ENCODE results near the gene TYW5.

The TYW5 gene

DNA sequence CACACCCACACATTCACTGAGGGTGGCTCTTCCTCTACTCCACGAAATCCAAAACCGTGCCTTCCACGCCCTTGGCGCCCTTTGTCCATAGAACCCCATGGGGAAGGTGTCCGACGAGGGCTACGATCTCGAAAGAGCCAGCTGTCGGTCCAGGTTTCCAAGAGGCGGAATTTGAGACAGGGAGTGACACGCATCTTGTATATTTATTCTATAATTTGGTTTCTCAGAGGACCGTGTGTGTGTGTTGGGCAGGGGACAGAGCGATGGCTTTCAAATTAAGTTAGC, 43.5 kb downstream of the TYW5 start:
- Histone ChIP-seq H3K27me3 (ENCODE audit: insufficient read depth, low read length) (no peaks in the 10 kb centered on the region), H3K4me3 (ENCODE audit: low read length) (peak overlapping the region; percentile 86), H3K27ac (ENCODE audit: low read length) (peak overlapping the region; percentile 89), H3K4me1 (ENCODE audit: insufficient read depth, low read length) (peaks cover 8% of the 10 kb centered on the region; the same call in 1 of the 2 replicates), H3K9ac (ENCODE audit: low read depth, low read length) (peak overlapping the region; percentile 89), H3K36me3 (ENCODE audit: insufficient read depth, low read depth, low read length) (peaks cover 27% of the 10 kb centered on the region), H3K9me3 (ENCODE audit: insufficient read depth, low read depth, low read length) (peaks cover 14% of the 10 kb centered on the region)

DNA sequence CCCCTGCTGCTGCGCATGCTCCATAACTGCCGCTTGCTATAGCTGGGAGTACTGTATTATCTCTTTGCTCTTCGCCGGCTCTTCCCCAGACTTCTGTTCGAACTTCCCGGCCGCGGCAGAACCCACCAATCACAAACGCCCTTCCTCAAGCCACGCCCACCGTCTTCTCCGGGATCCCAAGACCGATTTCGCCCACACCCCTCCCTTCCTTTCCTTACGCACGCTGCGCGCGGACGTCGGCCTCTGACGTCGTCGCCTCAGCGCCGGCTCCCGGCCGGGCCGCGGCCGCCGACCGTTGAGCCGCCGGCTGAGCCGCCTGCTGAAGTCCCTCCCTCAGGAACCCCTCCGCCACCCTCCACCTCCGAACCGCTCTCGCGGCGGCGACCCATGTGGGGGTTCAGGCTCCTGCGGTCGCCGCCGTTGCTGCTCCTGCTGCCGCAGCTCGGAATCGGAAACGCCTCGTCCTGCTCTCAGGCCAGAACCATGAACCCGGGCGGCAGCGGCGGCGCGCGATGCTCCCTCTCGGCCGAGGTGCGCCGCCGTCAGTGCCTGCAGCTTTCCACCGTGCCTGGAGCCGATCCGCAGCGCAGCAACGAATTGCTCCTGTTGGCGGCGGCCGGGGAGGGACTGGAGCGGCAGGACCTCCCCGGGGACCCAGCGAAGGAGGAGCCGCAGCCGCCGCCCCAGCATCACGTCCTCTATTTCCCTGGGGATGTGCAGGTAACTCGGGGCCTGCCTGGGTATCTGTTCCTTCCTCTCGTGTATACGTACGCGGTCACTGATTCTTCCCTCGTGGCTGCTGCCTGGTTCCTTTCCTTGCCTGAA, 44.0 kb downstream of the TYW5 start, which contains the start of gene C2orf69:
TSS of gene C2orf69 (plus strand) at position 242 of the 825 bp plus-strand sequence. CDS start at position 388, 146 bp downstream.
- peaks cover 8% of the 10 kb centered on the region; the same call in 1 of the 2 replicates for H3K4me1 ChIP-seq (ENCODE audit: insufficient read depth, low read length)
- peak within 1 kb of the TSS; percentile 93 for H3K9ac ChIP-seq (ENCODE audit: low read depth, low read length)
- H3K4me3 ChIP-seq (ENCODE audit: low read length): peak within 1 kb of the TSS; percentile 86
- H3K27me3 ChIP-seq (ENCODE audit: insufficient read depth, low read length): no peaks in the 10 kb centered on the region
- H3K27ac ChIP-seq (ENCODE audit: low read length): peak within 1 kb of the TSS; percentile 90
- peaks cover 8% of the 10 kb centered on the region for H3K9me3 ChIP-seq (ENCODE audit: insufficient read depth, low read depth, low read length)
- H3K36me3 ChIP-seq (ENCODE audit: insufficient read depth, low read depth, low read length): peaks cover 22% of the 10 kb centered on the region

DNA sequence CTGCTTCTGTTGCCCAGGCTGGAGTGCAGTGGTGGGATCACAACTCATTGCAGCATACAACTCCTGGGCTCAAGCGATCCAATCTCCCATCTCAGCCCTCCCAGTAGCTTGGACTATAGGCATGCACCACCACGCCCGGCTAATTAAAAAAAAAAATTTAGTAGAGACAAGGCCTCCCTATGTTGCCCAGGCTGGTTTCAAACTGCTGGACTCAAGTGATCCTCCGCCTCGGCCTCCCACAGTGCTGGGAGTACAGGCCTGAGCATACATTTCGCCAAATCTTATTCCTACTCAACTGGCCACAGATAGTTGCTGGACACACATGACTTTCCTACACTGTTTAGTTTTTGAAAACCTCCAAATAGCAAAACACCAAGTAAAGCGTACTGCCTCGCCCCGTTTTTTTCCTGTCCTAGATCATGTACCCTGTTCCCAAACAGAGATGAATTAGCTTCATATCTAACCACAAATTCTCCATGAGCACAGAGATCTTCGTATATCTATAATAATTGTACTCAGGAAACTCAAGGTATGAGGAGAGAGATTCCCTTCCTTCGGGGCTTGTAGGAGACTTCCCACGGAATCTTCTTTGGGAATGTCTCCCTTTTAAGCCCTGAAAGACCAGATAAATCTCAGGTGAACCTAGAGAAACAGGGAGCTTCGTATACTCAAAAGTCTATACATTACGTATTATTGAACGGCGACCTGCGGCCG, 44.8 kb downstream of the TYW5 start:
- Histone ChIP-seq H3K4me1 (ENCODE audit: insufficient read depth, low read length) (peaks cover 8% of the 10 kb centered on the region; the same call in 1 of the 2 replicates), H3K27ac (ENCODE audit: low read length) (peak overlapping the region; percentile 90), H3K9ac (ENCODE audit: low read depth, low read length) (peak overlapping the region; percentile 93), H3K4me3 (ENCODE audit: low read length) (peak overlapping the region; percentile 86), H3K27me3 (ENCODE audit: insufficient read depth, low read length) (no peaks in the 10 kb centered on the region), H3K9me3 (ENCODE audit: insufficient read depth, low read depth, low read length) (peaks cover under 1% of the 10 kb centered on the region; the same call in 1 of the 2 replicates), H3K36me3 (ENCODE audit: insufficient read depth, low read depth, low read length) (peaks cover 14% of the 10 kb centered on the region)

DNA sequence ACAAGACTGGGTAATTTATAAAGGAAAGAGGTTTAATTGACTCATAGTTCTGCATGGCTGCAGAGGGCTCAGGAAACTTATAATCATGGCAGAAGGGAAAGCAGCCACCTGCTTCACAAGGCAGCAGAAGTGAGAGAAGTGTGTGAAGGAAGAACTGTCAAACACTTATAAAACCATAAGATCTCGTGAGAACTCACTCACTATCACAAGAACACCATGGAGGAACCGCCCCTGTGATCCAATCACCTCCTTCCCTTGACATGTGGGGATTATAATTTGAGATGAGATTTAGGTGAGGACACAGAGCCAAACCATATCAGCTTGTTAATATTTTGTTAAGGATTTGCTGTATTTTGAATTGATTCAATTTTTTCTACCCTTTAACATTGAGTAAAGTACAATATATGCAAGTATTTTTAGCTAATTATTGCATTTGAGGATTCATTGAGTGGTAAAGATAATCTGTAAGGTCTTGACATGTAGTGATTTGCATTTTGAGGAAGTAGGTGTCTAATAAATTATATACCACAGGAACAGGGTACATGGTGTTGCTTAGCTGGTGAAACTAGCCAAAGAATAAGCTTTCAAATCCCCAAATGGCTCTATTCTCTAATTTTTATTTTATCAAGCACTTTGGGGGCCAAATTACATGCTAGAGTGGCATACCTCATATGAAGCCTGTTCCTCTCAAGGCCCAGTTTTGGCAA, 48.1 kb downstream of the TYW5 start:
- H3K27me3 ChIP-seq (ENCODE audit: insufficient read depth, low read length): no peaks in the 10 kb centered on the region
- no peak overlapping the region for H3K9ac ChIP-seq (ENCODE audit: low read depth, low read length)
- no peak overlapping the region for H3K4me3 ChIP-seq (ENCODE audit: low read length)
- peaks cover 8% of the 10 kb centered on the region; the same call in 1 of the 2 replicates for H3K4me1 ChIP-seq (ENCODE audit: insufficient read depth, low read length)
- H3K27ac ChIP-seq (ENCODE audit: low read length): no peak overlapping the region
- no peaks in the 10 kb centered on the region for H3K9me3 ChIP-seq (ENCODE audit: insufficient read depth, low read depth, low read length)
- no peaks in the 10 kb centered on the region for H3K36me3 ChIP-seq (ENCODE audit: insufficient read depth, low read depth, low read length)

DNA sequence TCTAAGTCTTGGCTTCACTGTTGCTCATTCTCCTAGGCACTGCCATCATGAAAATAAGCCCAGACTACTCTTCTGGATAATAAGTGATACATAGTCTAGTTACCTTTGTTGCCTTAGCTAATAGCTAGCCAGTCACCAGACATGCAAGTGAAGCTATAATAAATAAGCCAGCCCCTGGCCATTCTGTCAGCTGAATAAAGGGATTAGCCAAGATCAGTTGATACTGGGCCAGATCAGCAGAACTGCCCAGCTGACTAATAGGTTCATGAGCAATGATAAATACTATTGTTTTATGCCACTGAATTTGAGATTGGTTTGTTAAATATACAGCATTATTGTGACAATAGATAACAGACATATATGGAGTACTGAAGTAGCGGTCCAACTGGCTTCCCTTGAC, 52.2 kb downstream of the TYW5 start:
- Histone ChIP-seq H3K4me1 (ENCODE audit: insufficient read depth, low read length) (no peaks in the 10 kb centered on the region), H3K9me3 (ENCODE audit: insufficient read depth, low read depth, low read length) (no peaks in the 10 kb centered on the region), H3K36me3 (ENCODE audit: insufficient read depth, low read depth, low read length) (no peaks in the 10 kb centered on the region), H3K27ac (ENCODE audit: low read length) (no peak overlapping the region), H3K9ac (ENCODE audit: low read depth, low read length) (no peak overlapping the region), H3K4me3 (ENCODE audit: low read length) (no peak overlapping the region), H3K27me3 (ENCODE audit: insufficient read depth, low read length) (no peaks in the 10 kb centered on the region)

DNA sequence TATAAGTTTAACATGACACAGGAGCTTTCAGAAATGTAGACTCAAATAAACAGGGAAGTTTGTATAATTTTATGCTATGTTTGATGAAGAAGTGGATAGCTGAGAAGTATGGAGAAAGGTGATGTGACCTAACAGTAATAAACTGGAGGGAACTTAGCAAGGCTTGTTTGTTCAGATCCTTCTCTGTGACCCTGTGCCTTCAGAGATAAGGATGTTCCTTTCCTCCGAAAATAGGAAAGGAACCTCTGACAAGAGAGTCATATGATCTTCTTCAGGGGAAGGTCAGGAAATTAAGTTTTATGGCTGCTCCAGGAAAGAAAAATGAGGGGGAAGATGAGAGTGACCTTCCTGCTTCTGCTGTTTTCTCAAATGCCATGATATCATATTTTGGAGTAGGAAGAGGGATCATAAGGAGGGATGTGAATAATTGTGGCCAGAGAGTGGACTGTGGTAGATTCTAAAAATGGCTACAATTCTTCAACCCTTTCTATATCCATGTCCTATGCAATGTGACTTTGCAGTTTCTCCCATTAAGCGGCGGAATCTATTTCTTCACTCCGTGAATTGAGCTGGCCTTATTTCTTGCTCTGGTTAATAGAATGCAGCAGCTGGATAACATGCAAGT, 52.7 kb downstream of the TYW5 start:
- Histone ChIP-seq H3K9me3 (ENCODE audit: insufficient read depth, low read depth, low read length) (no peaks in the 10 kb centered on the region), H3K4me3 (ENCODE audit: low read length) (no peak overlapping the region), H3K36me3 (ENCODE audit: insufficient read depth, low read depth, low read length) (no peaks in the 10 kb centered on the region), H3K27ac (ENCODE audit: low read length) (no peak overlapping the region), H3K9ac (ENCODE audit: low read depth, low read length) (no peak overlapping the region), H3K4me1 (ENCODE audit: insufficient read depth, low read length) (no peaks in the 10 kb centered on the region), H3K27me3 (ENCODE audit: insufficient read depth, low read length) (no peaks in the 10 kb centered on the region)

DNA sequence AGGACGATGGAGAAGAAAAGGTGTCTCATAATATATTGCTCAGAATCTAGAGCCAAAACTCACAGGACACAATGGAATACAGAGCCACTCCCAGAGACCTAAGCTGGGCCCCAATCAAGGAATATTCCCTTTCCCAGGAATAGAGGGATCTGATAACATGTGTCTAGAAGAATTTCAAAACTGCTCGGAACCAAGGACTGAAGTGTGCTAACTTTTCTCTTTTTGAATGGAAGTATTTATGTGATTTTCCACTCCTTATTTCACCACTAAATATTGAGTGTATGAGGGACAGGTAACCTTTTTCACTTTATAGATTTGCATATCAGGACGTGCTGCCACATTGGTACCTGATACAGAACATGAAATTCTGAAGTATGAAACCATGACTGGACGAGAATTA, 53.3 kb downstream of the TYW5 start:
- Histone ChIP-seq H3K4me3 (ENCODE audit: low read length) (no peak overlapping the region), H3K36me3 (ENCODE audit: insufficient read depth, low read depth, low read length) (no peaks in the 10 kb centered on the region), H3K27me3 (ENCODE audit: insufficient read depth, low read length) (no peaks in the 10 kb centered on the region), H3K9ac (ENCODE audit: low read depth, low read length) (no peak overlapping the region), H3K27ac (ENCODE audit: low read length) (no peak overlapping the region), H3K9me3 (ENCODE audit: insufficient read depth, low read depth, low read length) (no peaks in the 10 kb centered on the region), H3K4me1 (ENCODE audit: insufficient read depth, low read length) (no peaks in the 10 kb centered on the region)

DNA sequence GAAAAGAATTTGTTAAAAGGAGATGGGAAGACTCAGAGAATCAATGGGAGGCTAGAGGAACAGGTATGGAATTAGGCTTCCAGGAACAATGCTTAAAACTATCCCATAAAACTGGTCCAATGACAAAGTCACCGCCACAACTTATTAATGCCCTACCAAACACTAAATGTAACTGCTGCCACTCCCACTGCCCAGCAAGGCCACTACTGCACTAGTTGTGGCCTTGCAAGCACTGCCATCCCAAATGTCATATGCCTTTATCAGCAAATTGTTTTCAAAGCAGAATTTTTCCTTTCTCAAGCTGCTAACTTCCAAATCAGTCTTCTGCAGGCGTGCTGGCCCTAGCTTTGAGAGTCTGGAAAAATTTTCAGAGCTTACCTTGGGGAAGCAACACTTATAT, 58.7 kb downstream of the TYW5 start:
- no peaks in the 10 kb centered on the region for H3K9me3 ChIP-seq (ENCODE audit: insufficient read depth, low read depth, low read length)
- H3K27ac ChIP-seq (ENCODE audit: low read length): no peak overlapping the region
- H3K9ac ChIP-seq (ENCODE audit: low read depth, low read length): no peak overlapping the region
- H3K4me3 ChIP-seq (ENCODE audit: low read length): no peak overlapping the region
- no peaks in the 10 kb centered on the region for H3K36me3 ChIP-seq (ENCODE audit: insufficient read depth, low read depth, low read length)
- no peaks in the 10 kb centered on the region for H3K4me1 ChIP-seq (ENCODE audit: insufficient read depth, low read length)
- H3K27me3 ChIP-seq (ENCODE audit: insufficient read depth, low read length): no peaks in the 10 kb centered on the region

DNA sequence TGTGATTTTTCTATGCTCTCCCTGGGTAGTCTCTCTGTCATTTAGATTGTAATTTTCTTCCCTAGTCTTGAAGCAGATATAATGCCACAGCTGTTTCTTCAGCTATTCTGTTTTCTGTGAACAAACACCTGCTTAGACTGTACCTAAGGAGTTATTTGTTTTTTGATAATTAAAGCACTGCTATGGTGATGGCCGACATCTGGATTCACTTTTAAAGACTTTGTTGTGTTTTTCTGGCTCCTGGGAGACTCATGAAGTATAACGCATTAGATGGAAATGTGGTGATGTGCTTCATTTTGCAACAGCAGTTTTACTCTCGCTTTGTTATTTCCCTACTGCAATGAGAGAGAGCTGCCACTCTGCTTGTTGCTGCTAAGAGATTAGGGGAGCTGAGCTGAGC, 59.9 kb downstream of the TYW5 start:
- Histone ChIP-seq H3K4me3 (ENCODE audit: low read length) (no peak overlapping the region), H3K4me1 (ENCODE audit: insufficient read depth, low read length) (no peaks in the 10 kb centered on the region), H3K9ac (ENCODE audit: low read depth, low read length) (no peak overlapping the region), H3K27me3 (ENCODE audit: insufficient read depth, low read length) (no peaks in the 10 kb centered on the region), H3K27ac (ENCODE audit: low read length) (no peak overlapping the region), H3K9me3 (ENCODE audit: insufficient read depth, low read depth, low read length) (no peaks in the 10 kb centered on the region), H3K36me3 (ENCODE audit: insufficient read depth, low read depth, low read length) (no peaks in the 10 kb centered on the region)

DNA sequence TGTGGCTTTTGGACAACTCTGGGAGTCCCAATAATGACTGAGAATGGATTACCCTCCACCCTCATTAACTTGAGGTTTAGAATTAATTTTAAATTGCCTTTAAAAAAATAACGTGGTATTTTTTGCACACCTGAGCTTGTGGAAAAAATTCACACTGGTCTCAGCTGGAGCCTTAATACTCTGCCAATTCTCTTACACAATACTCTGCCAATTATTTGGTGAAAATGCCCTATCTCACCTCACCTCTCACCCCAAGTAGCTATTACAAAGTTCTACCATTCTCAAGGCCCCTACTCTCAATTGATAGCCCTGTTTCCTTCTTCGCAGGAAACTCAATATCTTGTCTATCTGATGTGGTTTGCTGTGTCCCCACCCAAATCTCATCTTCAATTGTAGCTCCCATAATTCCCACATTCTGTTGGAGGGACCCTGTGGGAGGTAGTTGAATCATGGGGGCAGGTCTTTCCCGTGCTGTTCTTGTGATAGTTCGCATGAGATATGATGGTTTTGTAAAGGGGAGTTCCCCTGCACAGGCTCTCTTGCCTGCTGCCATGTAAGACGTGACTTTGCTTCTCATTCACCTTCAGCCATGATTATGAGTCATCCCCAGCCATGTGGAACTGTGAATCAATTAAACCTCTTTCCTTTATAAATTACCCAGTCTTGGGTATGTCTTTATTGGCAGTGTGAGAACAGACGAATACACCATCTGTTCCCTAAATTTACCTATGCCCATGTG, 71.6 kb downstream of the TYW5 start:
- no peak overlapping the region for H3K4me3 ChIP-seq (ENCODE audit: low read length)
- H3K27me3 ChIP-seq (ENCODE audit: insufficient read depth, low read length): no peaks in the 10 kb centered on the region
- no peaks in the 10 kb centered on the region for H3K9me3 ChIP-seq (ENCODE audit: insufficient read depth, low read depth, low read length)
- no peaks in the 10 kb centered on the region for H3K4me1 ChIP-seq (ENCODE audit: insufficient read depth, low read length)
- H3K9ac ChIP-seq (ENCODE audit: low read depth, low read length): no peak overlapping the region
- H3K27ac ChIP-seq (ENCODE audit: low read length): no peak overlapping the region
- H3K36me3 ChIP-seq (ENCODE audit: insufficient read depth, low read depth, low read length): no peaks in the 10 kb centered on the region

DNA sequence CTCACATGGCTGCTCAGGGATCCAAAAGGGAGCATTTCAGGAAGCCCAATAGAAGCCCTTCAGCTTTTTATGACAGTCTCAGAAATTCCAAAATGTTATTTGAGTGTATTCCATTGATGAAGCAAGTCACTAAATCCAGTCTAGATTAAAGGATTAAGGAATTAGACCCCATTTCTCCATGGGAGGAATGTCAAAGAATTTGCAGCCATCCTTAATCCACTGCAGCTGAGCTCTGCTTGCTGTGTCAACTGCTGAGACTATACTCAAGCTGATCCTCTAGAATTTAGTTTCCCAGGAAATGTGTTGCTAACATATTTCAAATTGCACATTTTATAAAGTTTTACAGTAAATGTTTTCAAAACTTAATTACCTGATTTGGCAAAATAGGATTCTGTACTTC, 72.6 kb downstream of the TYW5 start:
- no peak overlapping the region for H3K9ac ChIP-seq (ENCODE audit: low read depth, low read length)
- no peaks in the 10 kb centered on the region for H3K4me1 ChIP-seq (ENCODE audit: insufficient read depth, low read length)
- no peaks in the 10 kb centered on the region for H3K27me3 ChIP-seq (ENCODE audit: insufficient read depth, low read length)
- no peaks in the 10 kb centered on the region for H3K9me3 ChIP-seq (ENCODE audit: insufficient read depth, low read depth, low read length)
- H3K27ac ChIP-seq (ENCODE audit: low read length): no peak overlapping the region
- H3K36me3 ChIP-seq (ENCODE audit: insufficient read depth, low read depth, low read length): no peaks in the 10 kb centered on the region
- H3K4me3 ChIP-seq (ENCODE audit: low read length): no peak overlapping the region

Data from iPS-20b (cell line).